OCI-LY7 (cell line): ENCODE results near the gene SRD5A3. TPM values are rescaled to one million over a fixed set of nuclear protein-coding genes. Genes with fewer than 3 reads are reported as not detected.
"Not testable (repeated sequence)": the region's sequence is repeated elsewhere in the genome, so short reads cannot be mapped to it uniquely, and the experiment has no call there.

ENCODE experiments used
- BruUV-seq: library from RNA; stranded (reverse); fragments of 400-500 nt; replicated peaks from 2 replicates; lab custom pipeline; 2021; lab: Mats Ljungman, UMichigan
- CTCF ChIA-PET: fragments of 300-600 bp; sonication (Branson Sonifier 250); formaldehyde crosslinking; loops from one replicate; lab custom pipeline; 2022; ENCODE audit warnings: antibody characterized with exemption; ENCODE audit not compliant: unreplicated experiment; lab: Charles Lee
- POLR2A ChIA-PET: fragments of 300-600 bp; sonication (Branson Sonifier 250); formaldehyde crosslinking; loops from one replicate; lab custom pipeline; 2022; ENCODE audit warnings: antibody characterized with exemption; lab: Charles Lee
- DNase-seq: peaks from one replicate; pipeline ENCODE4 v3.0.0-alpha.2; 2015; ENCODE audit warnings: low spot score
- H2AFZ ChIP-seq: fragments of 200-600 bp; sonication (generic), shearing (Covaris generic); 2 replicates; pipeline ENCODE4 v1.6.1; 2014; ENCODE audit warnings: mild to moderate bottlenecking, antibody characterized with exemption, low read length, moderate library complexity
- H3K27ac ChIP-seq: fragments of 200-600 bp; sonication (generic); 2 replicates; pipeline ENCODE4 v1.5.1; 2014; ENCODE audit warnings: mixed run types, low read depth, mild to moderate bottlenecking, moderate library complexity, low read length, inconsistent platforms; ENCODE audit not compliant: poor library complexity, severe bottlenecking
- H3K36me3 ChIP-seq: fragments of 200-600 bp; sonication (generic); 2 replicates; pipeline ENCODE4 v1.6.1; 2014; ENCODE audit warnings: mild to moderate bottlenecking, antibody characterized with exemption, low read length, moderate library complexity, mixed read lengths; ENCODE audit not compliant: insufficient read depth
- H3K4me1 ChIP-seq: fragments of 200-600 bp; sonication (generic); 2 replicates; pipeline ENCODE4 v1.5.1; 2014; ENCODE audit warnings: mild to moderate bottlenecking, low read length; ENCODE audit not compliant: insufficient read depth, poor library complexity, severe bottlenecking
- H3K4me2 ChIP-seq: fragments of 200-600 bp; sonication (generic); 2 replicates; pipeline ENCODE4 v1.6.1; 2014; ENCODE audit warnings: mild to moderate bottlenecking, low read length
- H3K4me3 ChIP-seq: fragments of 200-600 bp; sonication (generic); 2 replicates; pipeline ENCODE4 v1.5.1; 2014; ENCODE audit warnings: mild to moderate bottlenecking, low read depth, low read length; ENCODE audit not compliant: poor library complexity, severe bottlenecking
- H3K79me2 ChIP-seq: fragments of 200-600 bp; sonication (generic); 2 replicates; pipeline ENCODE4 v1.6.1; 2016; ENCODE audit warnings: low read depth, mild to moderate bottlenecking, low read length, moderate library complexity, mixed read lengths; ENCODE audit not compliant: insufficient read depth
- H3K9me2 ChIP-seq: fragments of 200-600 bp; sonication (generic); 2 replicates; pipeline ENCODE4 v1.6.1; 2016; ENCODE audit warnings: mild to moderate bottlenecking, low read length, mixed read lengths; ENCODE audit not compliant: insufficient read depth
- H3K9me3 ChIP-seq: fragments of 200-600 bp; sonication (generic); 2 replicates; pipeline ENCODE4 v1.6.1; 2014; ENCODE audit warnings: mild to moderate bottlenecking, mixed run types, low read length, mixed read lengths
- H4K20me1 ChIP-seq: fragments of 200-600 bp; sonication (generic); 2 replicates; pipeline ENCODE4 v1.6.1; 2014; ENCODE audit warnings: mild to moderate bottlenecking, antibody characterized with exemption, low read length, moderate library complexity, mixed read lengths; ENCODE audit not compliant: insufficient read depth
- CTCF ChIP-seq: fragments of 200-600 bp; sonication (generic); conservative IDR thresholded peaks from 2 replicates; pipeline ENCODE4 v1.5.1; 2014; ENCODE audit warnings: mild to moderate bottlenecking, antibody characterized with exemption, low read length, moderate library complexity, mixed read lengths
- EZH2phosphoT487 ChIP-seq: fragments of 200-600 bp; sonication (generic); IDR thresholded peaks from 2 replicates; pipeline ENCODE4 v1.6.1; 2018; ENCODE audit warnings: low read depth, borderline replicate concordance, mild to moderate bottlenecking, mixed run types, antibody characterized with exemption, low read length, moderate library complexity, mixed read lengths
- intact Hi-C: fragments of 100-400 bp; cut with micrococcal nuclease; formaldehyde crosslinking; loops from one replicate; pipeline ENCODE4 v1.10.0; 2022; ENCODE audit not compliant: unreplicated experiment
- total RNA-seq, 2 experiments: library from RNA; depleted of rRNA in 1 of 2; stranded (reverse); fragments of >200 nt in 1 of 2; shearing (Covaris generic) in 1 of 2; gene quantifications; 2 replicates each; pipeline ENCODE4 v1.2.3, GENCODE V29; 2014 to 2022

SRD5A3 gene
- total RNA-seq, 2 experiments from 2014 or later: 3.9 to 15.3 TPM

GRCh38 chr4:55351824-55352223, 5.8 kb downstream of the SRD5A3 start:
- Histone ChIP-seq H3K36me3 (peaks cover 11% of the 10 kb centered on the region; the same call in 1 of the 2 replicates), H3K9me2 (no peaks in the 10 kb centered on the region), H3K27ac (no peak overlapping the region), H2AFZ (no peak overlapping the region), H3K4me1 (peaks cover 13% of the 10 kb centered on the region), H3K4me3 (no peak overlapping the region), H3K9me3 (peaks cover 3% of the 10 kb centered on the region; the same call in 1 of the 2 replicates), H3K4me2 (no peak overlapping the region), H4K20me1 (no peaks in the 10 kb centered on the region), H3K79me2 (peaks cover 3% of the 10 kb centered on the region; the same call in 1 of the 2 replicates)
- no TSS peak for BruUV-seq
- ChIA-PET POLR2A (interaction anchor here (0.6 kb wide), 1 partner anchor 191 kb away, joined by 3 read pairs; no protein-coding TSS in a partner anchor), CTCF (no interaction called here)
- TF ChIP-seq CTCF (no peak), EZH2phosphoT487 (no peak)
- no peak for DNase-seq
- intact Hi-C loops: no loop called here

GRCh38 chr4:55352726-55353125, 6.7 kb downstream of the SRD5A3 start:
- DNase-seq: no peak
- no peak for TF ChIP-seq EZH2phosphoT487
- TF ChIP-seq CTCF: no peak
- 0 out of 2 replicates have a peak, but pooled peaks cover under 1% of the 10 kb centered on the region for H3K79me2 ChIP-seq
- H4K20me1 ChIP-seq: no peaks in the 10 kb centered on the region
- peaks cover 11% of the 10 kb centered on the region; the same call in 1 of the 2 replicates for H3K36me3 ChIP-seq
- peaks cover 4% of the 10 kb centered on the region for H3K4me1 ChIP-seq
- no peak overlapping the region for H3K4me3 ChIP-seq
- POLR2A ChIA-PET: interaction anchor here (0.6 kb wide), 1 partner anchor 488 kb away, joined by 3 read pairs; no protein-coding TSS in a partner anchor
- H2AFZ ChIP-seq: no peak overlapping the region
- no peaks in the 10 kb centered on the region for H3K9me2 ChIP-seq
- CTCF ChIA-PET: no interaction called here
- intact Hi-C loops: no loop called here
- no peak overlapping the region for H3K27ac ChIP-seq
- no peak overlapping the region for H3K4me2 ChIP-seq
- BruUV-seq: no TSS peak
- H3K9me3 ChIP-seq: peaks cover 3% of the 10 kb centered on the region; the same call in 1 of the 2 replicates

GRCh38 chr4:55353228-55353747, 7.2 kb downstream of the SRD5A3 start:
- H3K79me2 ChIP-seq, H3K9me2 ChIP-seq, H4K20me1 ChIP-seq, H3K4me1 ChIP-seq, CTCF ChIA-PET, H3K4me3 ChIP-seq, BruUV-seq, H2AFZ ChIP-seq, H3K9me3 ChIP-seq, H3K4me2 ChIP-seq, DNase-seq, intact Hi-C loops, H3K27ac ChIP-seq: not testable (repeated sequence)
- POLR2A ChIA-PET: interaction anchor here (0.6 kb wide), 1 partner anchor 488 kb away, joined by 3 read pairs; no protein-coding TSS in a partner anchor
- H3K36me3 ChIP-seq: peaks cover 11% of the 10 kb centered on the region; the same call in 1 of the 2 replicates
